ENCODE data around the gene C2orf76.

GRCh38 chr2:119333360-119333759 is 33.3 kb downstream of the C2orf76 start:
- TF ChIP-seq ZNF274 (IDR thresholded peaks at IDR 0.05; ENCODE audit: low read depth, low read length), result no peak
- no peak for TF ChIP-seq YY1 (IDR thresholded peaks at IDR 0.05; ENCODE audit: insufficient read depth, insufficient read length)
- TF ChIP-seq SUZ12 (IDR thresholded peaks at IDR 0.05; ENCODE audit: extremely low read depth, insufficient read depth, insufficient read length), result no peak
